SK-N-SH (cell line): ENCODE measurements around the gene MSX1. TPM values are rescaled to one million over a fixed set of nuclear protein-coding genes. Genes with fewer than 3 reads are reported as not detected.

Experiments used
- CTCF ChIA-PET: fragments of 300-600, 350-600 bp; formaldehyde crosslinking; extraction: SDS; loops from one replicate; lab custom pipeline; 2021; lab: Yijun Ruan, JAX
- POLR2A ChIA-PET: fragments of 350-600 bp; sonication (Branson Sonifier 250); formaldehyde crosslinking; extraction: SDS; loops from one replicate; lab custom pipeline; 2020; ENCODE audit warnings: antibody characterized with exemption, inconsistent platforms; lab: Yijun Ruan, JAX
- DNase-seq: peaks from one replicate; pipeline ENCODE4 v3.0.0; 2012
- H2AFZ ChIP-seq: fragments of 200-600 bp; sonication (generic); 2 replicates; pipeline ENCODE4 v1.8.1; 2016; ENCODE audit warnings: antibody characterized with exemption, mild to moderate bottlenecking, low read depth
- H3F3A ChIP-seq: fragments of 200-600 bp; sonication (generic); replicated peaks from 2 replicates; pipeline ENCODE3; 2016; ENCODE audit warnings: antibody characterized with exemption, mild to moderate bottlenecking; ENCODE audit not compliant: insufficient read depth
- H3K27ac ChIP-seq, 2 experiments: fragments of 200-500 bp in 1 of 2; fragments of 200-600 bp in 1 of 2; sonication (Bioruptor generic) in 1 of 2; sonication (generic), shearing (Covaris generic) in 1 of 2; 2 replicates each; pipeline versions ENCODE4 v1.5.1 to v1.6.1; 2014 to 2016; ENCODE audit warnings: low read depth in 2 of 2, inconsistent platforms in 1 of 2, low read length in 1 of 2, mild to moderate bottlenecking in 1 of 2, mixed read lengths in 1 of 2
- H3K27me3 ChIP-seq: fragments of 200-600 bp; sonication (generic), shearing (Covaris generic); 2 replicates; pipeline ENCODE4 v1.6.1; 2016; ENCODE audit warnings: mixed run types; ENCODE audit not compliant: insufficient read depth
- H3K36me3 ChIP-seq, 2 experiments: fragments of 200-500 bp in 1 of 2; fragments of 200-600 bp in 1 of 2; sonication (Bioruptor generic) in 1 of 2; sonication (generic) in 1 of 2; replicated peaks in 1 of 2; 2 replicates each; pipeline versions ENCODE3 to v1.5.1; 2014 to 2016; ENCODE audit warnings: low read length in 1 of 2, mild to moderate bottlenecking in 1 of 2; ENCODE audit not compliant: insufficient read depth in 2 of 2, control insufficient read depth in 1 of 2
- H3K4me1 ChIP-seq, 2 experiments: fragments of 200-500 bp in 1 of 2; fragments of 200-600 bp in 1 of 2; sonication (Bioruptor generic) in 1 of 2; sonication (generic), shearing (Covaris generic) in 1 of 2; 2 replicates each; pipeline versions ENCODE4 v1.5.1 to v1.6.1; 2014 to 2016; ENCODE audit warnings: low read depth in 1 of 2, low read length in 1 of 2, mixed run types in 1 of 2; ENCODE audit not compliant: insufficient read depth in 2 of 2, control insufficient read depth in 1 of 2
- H3K4me2 ChIP-seq: fragments of 200-600 bp; sonication (generic), shearing (Covaris generic); 2 replicates; pipeline ENCODE4 v1.6.1; 2017; ENCODE audit warnings: mixed run types
- H3K4me3 ChIP-seq, 2 experiments: fragments of 200-500 bp in 1 of 2; fragments of 200-600 bp in 1 of 2; sonication (Bioruptor generic) in 1 of 2; sonication (generic), shearing (Covaris generic) in 1 of 2; 2 replicates each; pipeline versions ENCODE4 v1.5.1 to v1.8.1; 2014 to 2016; ENCODE audit warnings: low read depth in 2 of 2, inconsistent platforms in 1 of 2, low read length in 1 of 2, mild to moderate bottlenecking in 1 of 2, mixed read lengths in 1 of 2, moderate library complexity in 1 of 2
- H3K79me2 ChIP-seq: fragments of 200-600 bp; sonication (generic); 2 replicates; pipeline ENCODE4 v1.8.1; 2017; ENCODE audit warnings: mild to moderate bottlenecking; ENCODE audit not compliant: insufficient read depth
- H3K9ac ChIP-seq: fragments of 200-600 bp; sonication (generic); 2 replicates; pipeline ENCODE4 v1.6.1; 2017; ENCODE audit warnings: mixed run types
- H3K9me2 ChIP-seq: fragments of 200-600 bp; sonication (generic); 2 replicates; pipeline ENCODE4 v1.6.1; 2017; ENCODE audit warnings: mixed run types
- H3K9me3 ChIP-seq: fragments of 200-600 bp; sonication (generic); 2 replicates; pipeline ENCODE4 v1.6.1; 2017; ENCODE audit warnings: mixed run types, mild to moderate bottlenecking, moderate library complexity
- H4K20me1 ChIP-seq: fragments of 200-600 bp; sonication (generic); 2 replicates; pipeline ENCODE4 v1.6.1; 2017; ENCODE audit warnings: mild to moderate bottlenecking, mixed run types; ENCODE audit not compliant: insufficient read depth
- CHD2 ChIP-seq: fragments of 150-350 bp; IDR thresholded peaks from 2 replicates; pipeline ENCODE4 v1.6.1; 2018; ENCODE audit warnings: low read length; ENCODE audit not compliant: partially characterized antibody
- ELF1 ChIP-seq: IDR thresholded peaks from 2 replicates; pipeline ENCODE4 v1.4.0; 2012
- EZH2phosphoT487 ChIP-seq: fragments of 200-600 bp; sonication (generic); IDR thresholded peaks from 2 replicates; pipeline ENCODE4 v1.6.1; 2017; ENCODE audit warnings: low read depth, mixed run types, mild to moderate bottlenecking, antibody characterized with exemption, moderate library complexity, borderline replicate concordance
- FOSL2 ChIP-seq: IDR thresholded peaks from 2 replicates; pipeline ENCODE4 v1.4.0; 2012; ENCODE audit warnings: low read depth, mild to moderate bottlenecking, moderate library complexity, borderline replicate concordance
- GATA2 ChIP-seq: sonication (generic); formaldehyde crosslinking; IDR thresholded peaks from 2 replicates; pipeline ENCODE4 v1.5.0; 2020; ENCODE audit warnings: mild to moderate bottlenecking, missing genetic modification reagents
- MEF2A ChIP-seq: IDR thresholded peaks from 2 replicates; pipeline ENCODE4 v1.4.0; 2012; ENCODE audit warnings: low read depth, borderline replicate concordance
- RFX5 ChIP-seq: IDR thresholded peaks from 2 replicates; pipeline ENCODE4 v1.6.1; 2012; ENCODE audit warnings: mild to moderate bottlenecking, improper control_type of control experiment, low read length
- RXRA ChIP-seq: IDR thresholded peaks from 2 replicates; pipeline ENCODE4 v1.4.0; 2012; ENCODE audit warnings: low read depth, mild to moderate bottlenecking, borderline replicate concordance
- SMC3 ChIP-seq: IDR thresholded peaks from 2 replicates; pipeline ENCODE4 v1.6.1; 2012; ENCODE audit warnings: low read depth, low read length, improper control_type of control experiment
- TAF1 ChIP-seq: IDR thresholded peaks from 2 replicates; pipeline ENCODE4 v1.6.1; 2012; ENCODE audit warnings: low read depth, mild to moderate bottlenecking, low read length, moderate library complexity, borderline replicate concordance
- WGBS: methylation state at CpG from one replicate; pipeline ENCODE4 v1.1.6; 2017; ENCODE audit warnings: low lambda C conversion rate; 5-methylcytosine and 5-hydroxymethylcytosine counted together
- polyA plus RNA-seq, 3 experiments: library from polyadenylated mRNA; depleted of rRNA; stranded (reverse); fragments of >200 nt; gene quantifications; 2 replicates each; pipeline ENCODE4 v1.2.3, GENCODE V29; 2012
- TF ChIP-seq, protein P1 (sequence below): IDR thresholded peaks from 2 replicates; pipeline ENCODE4 v1.4.0; 2012; ENCODE audit warnings: low read depth, borderline replicate concordance
- TF ChIP-seq, protein P2 (sequence below): IDR thresholded peaks from 2 replicates; pipeline ENCODE4 v1.6.1; 2012; ENCODE audit warnings: mild to moderate bottlenecking, low read depth, low read length, moderate library complexity

The MSX1 gene
- polyA plus RNA-seq, 1 of the 3 experiments (the other 2 are of a cell fraction): 2.1 TPM

DNA sequence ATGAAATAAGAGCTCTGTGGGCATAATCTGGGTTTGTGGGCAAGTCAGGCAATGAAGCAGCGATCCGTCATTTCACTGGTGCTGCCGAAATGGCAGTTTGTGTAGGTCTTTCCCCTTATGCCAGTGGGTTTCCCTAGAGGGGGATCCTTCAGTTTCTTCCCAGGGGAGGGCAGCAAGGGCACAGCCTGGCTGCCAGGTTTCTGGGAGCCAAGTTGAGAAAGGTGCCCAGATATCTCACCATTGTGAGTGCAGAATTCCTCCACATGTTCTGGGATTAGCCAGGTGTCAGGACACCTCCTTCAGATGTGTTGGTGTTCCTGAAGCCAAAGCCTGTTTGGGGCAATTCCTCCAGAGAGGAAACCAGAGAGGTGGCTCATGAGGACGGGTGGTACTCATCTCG, 28.0 kb downstream of the MSX1 start:
- no peak for TF ChIP-seq ELF1
- TF ChIP-seq FOSL2: no peak
- TF ChIP-seq, protein P1, sequence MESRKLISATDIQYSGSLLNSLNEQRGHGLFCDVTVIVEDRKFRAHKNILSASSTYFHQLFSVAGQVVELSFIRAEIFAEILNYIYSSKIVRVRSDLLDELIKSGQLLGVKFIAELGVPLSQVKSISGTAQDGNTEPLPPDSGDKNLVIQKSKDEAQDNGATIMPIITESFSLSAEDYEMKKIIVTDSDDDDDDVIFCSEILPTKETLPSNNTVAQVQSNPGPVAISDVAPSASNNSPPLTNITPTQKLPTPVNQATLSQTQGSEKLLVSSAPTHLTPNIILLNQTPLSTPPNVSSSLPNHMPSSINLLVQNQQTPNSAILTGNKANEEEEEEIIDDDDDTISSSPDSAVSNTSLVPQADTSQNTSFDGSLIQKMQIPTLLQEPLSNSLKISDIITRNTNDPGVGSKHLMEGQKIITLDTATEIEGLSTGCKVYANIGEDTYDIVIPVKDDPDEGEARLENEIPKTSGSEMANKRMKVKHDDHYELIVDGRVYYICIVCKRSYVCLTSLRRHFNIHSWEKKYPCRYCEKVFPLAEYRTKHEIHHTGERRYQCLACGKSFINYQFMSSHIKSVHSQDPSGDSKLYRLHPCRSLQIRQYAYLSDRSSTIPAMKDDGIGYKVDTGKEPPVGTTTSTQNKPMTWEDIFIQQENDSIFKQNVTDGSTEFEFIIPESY: no peak
- H3K9me3 ChIP-seq: no peaks in the 10 kb centered on the region
- H3K4me1 ChIP-seq: no peaks in the 10 kb centered on the region
- ChIA-PET POLR2A (no interaction called here), CTCF (no interaction called here)
- no peak overlapping the region for H2AFZ ChIP-seq
- no peaks in the 10 kb centered on the region for H4K20me1 ChIP-seq
- no peak overlapping the region for H3K9ac ChIP-seq
- DNase-seq: no peak
- no peak overlapping the region for H3K4me2 ChIP-seq
- no peak overlapping the region for H3K27ac ChIP-seq
- no peak overlapping the region for H3K4me3 ChIP-seq
- no peaks in the 10 kb centered on the region for H3K36me3 ChIP-seq
- H3K79me2 ChIP-seq: no peaks in the 10 kb centered on the region
- H3F3A ChIP-seq: no peaks in the 10 kb centered on the region
- 0% methylated on average over 5 of the region's 5 CpGs for WGBS
- H3K27me3 ChIP-seq: peaks cover 11% of the 10 kb centered on the region; the same call in 1 of the 2 replicates
- H3K9me2 ChIP-seq: no peaks in the 10 kb centered on the region

DNA sequence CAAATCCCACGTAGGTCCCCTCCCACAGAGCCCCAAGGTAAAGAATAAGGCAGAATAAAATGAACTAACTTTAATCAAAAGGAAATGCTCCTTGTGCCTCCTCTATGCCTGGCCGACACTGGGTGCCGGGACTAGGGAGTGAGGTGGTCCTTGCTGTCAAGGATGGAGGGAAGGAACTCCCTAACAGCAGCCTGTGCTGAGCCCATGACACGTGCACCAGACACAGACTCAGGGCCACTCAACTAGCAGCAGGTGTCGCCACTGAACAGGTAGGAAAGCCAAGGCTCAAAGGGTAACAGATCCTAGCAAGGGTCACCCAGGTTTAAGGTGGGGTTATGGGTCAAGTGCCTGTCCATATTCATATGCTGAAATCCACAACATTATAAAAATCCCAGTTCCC, 29.2 kb downstream of the MSX1 start:
- 3% methylated on average over 3 of the region's 5 CpGs for WGBS
- POLR2A ChIA-PET: no interaction called here
- H3K4me1 ChIP-seq: no peaks in the 10 kb centered on the region

More for the DNA sequence above, 29.2 kb downstream of the MSX1 start:
- H2AFZ ChIP-seq: no peak overlapping the region
- no peaks in the 10 kb centered on the region for H3F3A ChIP-seq
- H3K9me2 ChIP-seq: no peaks in the 10 kb centered on the region
- no peak overlapping the region for H3K27ac ChIP-seq
- no peak overlapping the region for H3K4me2 ChIP-seq
- CTCF ChIA-PET: interaction anchor here (1.1 kb wide), 1 partner anchor 19 kb away, joined by 3 read pairs; no protein-coding TSS in a partner anchor
- H3K9me3 ChIP-seq: no peaks in the 10 kb centered on the region
- no peaks in the 10 kb centered on the region for H4K20me1 ChIP-seq
- no peak for TF ChIP-seq TAF1
- TF ChIP-seq GATA2: no peak
- no peak for TF ChIP-seq EZH2phosphoT487
- TF ChIP-seq RXRA: no peak
- TF ChIP-seq MEF2A: no peak
- TF ChIP-seq RFX5: no peak
- no peak for TF ChIP-seq SMC3
- TF ChIP-seq CHD2: no peak
- TF ChIP-seq, protein P2, sequence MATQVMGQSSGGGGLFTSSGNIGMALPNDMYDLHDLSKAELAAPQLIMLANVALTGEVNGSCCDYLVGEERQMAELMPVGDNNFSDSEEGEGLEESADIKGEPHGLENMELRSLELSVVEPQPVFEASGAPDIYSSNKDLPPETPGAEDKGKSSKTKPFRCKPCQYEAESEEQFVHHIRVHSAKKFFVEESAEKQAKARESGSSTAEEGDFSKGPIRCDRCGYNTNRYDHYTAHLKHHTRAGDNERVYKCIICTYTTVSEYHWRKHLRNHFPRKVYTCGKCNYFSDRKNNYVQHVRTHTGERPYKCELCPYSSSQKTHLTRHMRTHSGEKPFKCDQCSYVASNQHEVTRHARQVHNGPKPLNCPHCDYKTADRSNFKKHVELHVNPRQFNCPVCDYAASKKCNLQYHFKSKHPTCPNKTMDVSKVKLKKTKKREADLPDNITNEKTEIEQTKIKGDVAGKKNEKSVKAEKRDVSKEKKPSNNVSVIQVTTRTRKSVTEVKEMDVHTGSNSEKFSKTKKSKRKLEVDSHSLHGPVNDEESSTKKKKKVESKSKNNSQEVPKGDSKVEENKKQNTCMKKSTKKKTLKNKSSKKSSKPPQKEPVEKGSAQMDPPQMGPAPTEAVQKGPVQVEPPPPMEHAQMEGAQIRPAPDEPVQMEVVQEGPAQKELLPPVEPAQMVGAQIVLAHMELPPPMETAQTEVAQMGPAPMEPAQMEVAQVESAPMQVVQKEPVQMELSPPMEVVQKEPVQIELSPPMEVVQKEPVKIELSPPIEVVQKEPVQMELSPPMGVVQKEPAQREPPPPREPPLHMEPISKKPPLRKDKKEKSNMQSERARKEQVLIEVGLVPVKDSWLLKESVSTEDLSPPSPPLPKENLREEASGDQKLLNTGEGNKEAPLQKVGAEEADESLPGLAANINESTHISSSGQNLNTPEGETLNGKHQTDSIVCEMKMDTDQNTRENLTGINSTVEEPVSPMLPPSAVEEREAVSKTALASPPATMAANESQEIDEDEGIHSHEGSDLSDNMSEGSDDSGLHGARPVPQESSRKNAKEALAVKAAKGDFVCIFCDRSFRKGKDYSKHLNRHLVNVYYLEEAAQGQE: no peak
- no peaks in the 10 kb centered on the region for H3K36me3 ChIP-seq
- H3K27me3 ChIP-seq: peaks cover 8% of the 10 kb centered on the region; the same call in 1 of the 2 replicates
- no peak for DNase-seq
- no peak overlapping the region for H3K9ac ChIP-seq
- H3K79me2 ChIP-seq: no peaks in the 10 kb centered on the region
- H3K4me3 ChIP-seq: no peak overlapping the region
